GM12878 (cell line): ENCODE measurements around the gene TNFSF4. TPM values are rescaled to one million over a fixed set of nuclear protein-coding genes. Genes with fewer than 3 reads are reported as not detected.

Experiments used
- ATAC-seq: fragments of 200-7000 bp; cut with Tn5 transposase; 3 replicates; pipeline ENCODE4 v1.9.1; 2020; ENCODE audit warnings: mild to moderate bottlenecking, moderate library complexity
- BruUV-seq: library from RNA; stranded (reverse); fragments of 400-500 nt; replicated peaks from 2 replicates; lab custom pipeline; 2021; lab: Mats Ljungman, UMichigan
- CTCF ChIA-PET: fragments of 300-600 bp; sonication (Branson Sonifier 250); formaldehyde crosslinking; extraction: SDS; loops from one replicate; lab custom pipeline; 2021; ENCODE audit warnings: inconsistent platforms; lab: Yijun Ruan, JAX
- POLR2A ChIA-PET: fragments of 350-600 bp; formaldehyde crosslinking; extraction: SDS; loops from one replicate; lab custom pipeline; 2021; ENCODE audit warnings: inconsistent platforms; lab: Charles Lee
- RAD21 ChIA-PET: fragments of 300-600 bp; sonication (Branson Sonifier 250); formaldehyde crosslinking; loops from one replicate; lab custom pipeline; 2023; ENCODE audit warnings: antibody characterized with exemption; ENCODE audit not compliant: unreplicated experiment; lab: Charles Lee
- SMC1A ChIA-PET: fragments of 300-600 bp; sonication (Branson Sonifier 250); formaldehyde crosslinking; loops from one replicate; lab custom pipeline; 2023; ENCODE audit not compliant: unreplicated experiment, uncharacterized antibody; lab: Charles Lee
- DNase-seq: peaks from one replicate; pipeline ENCODE4 v3.0.0-alpha.2; 2011; ENCODE audit warnings: low read depth, low spot score
- FAIRE-seq: peaks from 3 replicates; lab custom pipeline; 2011; peaks lifted over from hg19 to GRCh38; lab: Jason Lieb, UNC
- H2AFZ ChIP-seq: 2 replicates; pipeline ENCODE4 v1.6.0; 2011; ENCODE audit warnings: low read depth, low read length, control low read depth; ENCODE audit not compliant: control insufficient read depth
- H3K27ac ChIP-seq: 2 replicates; pipeline ENCODE4 v1.5.1; 2011; ENCODE audit warnings: control low read depth; ENCODE audit not compliant: control insufficient read depth, insufficient read depth
- H3K27me3 ChIP-seq, 2 experiments: replicated peaks in 1 of 2; 2 replicates each; pipeline versions ENCODE4 v1.6.0 to v1.6.1; 2011; ENCODE audit warnings: low read length in 1 of 2; ENCODE audit not compliant: control insufficient read depth in 2 of 2, insufficient read depth in 2 of 2
- H3K36me3 ChIP-seq, 2 experiments: 2 replicates each; pipeline ENCODE4 v1.5.1; 2011; ENCODE audit warnings: low read length in 1 of 2; ENCODE audit not compliant: control insufficient read depth in 2 of 2, insufficient read depth in 2 of 2
- H3K4me1 ChIP-seq: 2 replicates; pipeline ENCODE4 v1.6.1; 2011; ENCODE audit warnings: mild to moderate bottlenecking, low read length, moderate library complexity, mixed read lengths; ENCODE audit not compliant: control insufficient read depth, insufficient read depth
- H3K4me2 ChIP-seq: 2 replicates; pipeline ENCODE4 v1.6.0; 2011; ENCODE audit warnings: control low read depth; ENCODE audit not compliant: control insufficient read depth, insufficient read depth
- H3K4me3 ChIP-seq: fragments of 200-600 bp; sonication (generic); 2 replicates; pipeline ENCODE4 v1.5.1; 2016
- H3K79me2 ChIP-seq: 2 replicates; pipeline ENCODE4 v1.6.0; 2011; ENCODE audit warnings: low read length; ENCODE audit not compliant: control insufficient read depth, insufficient read depth
- H3K9ac ChIP-seq: 2 replicates; pipeline ENCODE4 v1.8.0; 2011; ENCODE audit warnings: low read length, control low read depth, mixed read lengths; ENCODE audit not compliant: control insufficient read depth, insufficient read depth
- H3K9me3 ChIP-seq: replicated peaks from 3 replicates; pipeline ENCODE4 v1.5.1; 2011; ENCODE audit warnings: mild to moderate bottlenecking, low read length; ENCODE audit not compliant: control insufficient read depth, insufficient read depth
- H4K20me1 ChIP-seq: 2 replicates; pipeline ENCODE4 v1.6.0; 2011; ENCODE audit not compliant: control insufficient read depth, insufficient read depth
- BACH1 ChIP-seq: fragments of 450-650 bp; IDR thresholded peaks from 2 replicates; pipeline ENCODE4 v1.6.1; 2017; ENCODE audit warnings: mild to moderate bottlenecking, borderline replicate concordance
- BMI1 ChIP-seq: fragments of 450-650 bp; IDR thresholded peaks from 2 replicates; pipeline ENCODE4 v1.6.1; 2016; ENCODE audit warnings: mild to moderate bottlenecking, moderate library complexity, borderline replicate concordance
- CREB1 ChIP-seq: IDR thresholded peaks from 2 replicates; pipeline ENCODE4 v1.6.1; 2012; ENCODE audit warnings: low read depth, mild to moderate bottlenecking, inconsistent platforms
- DPF2 ChIP-seq: fragments of 450-650 bp; IDR thresholded peaks from 2 replicates; pipeline ENCODE4 v1.6.1; 2017; ENCODE audit warnings: mild to moderate bottlenecking
- HCFC1 ChIP-seq: fragments of 150-350 bp; IDR thresholded peaks from 2 replicates; pipeline ENCODE4 v1.6.1; 2014; ENCODE audit warnings: low read length
- IRF3 ChIP-seq: fragments of 450-650 bp; IDR thresholded peaks from 2 replicates; pipeline ENCODE4 v1.6.1; 2014; ENCODE audit warnings: mild to moderate bottlenecking
- KLF5 ChIP-seq: fragments of 450-650 bp; IDR thresholded peaks from 2 replicates; pipeline ENCODE4 v1.6.1; 2014; ENCODE audit warnings: mild to moderate bottlenecking; ENCODE audit not compliant: partially characterized antibody
- MTA2 ChIP-seq: fragments of 450-650 bp; IDR thresholded peaks from 2 replicates; pipeline ENCODE4 v1.6.1; 2016; ENCODE audit warnings: low read depth, mild to moderate bottlenecking, moderate library complexity
- MYC ChIP-seq: IDR thresholded peaks from 2 replicates; pipeline ENCODE4 v1.6.1; 2011; ENCODE audit warnings: mild to moderate bottlenecking, low read length, moderate library complexity, inconsistent platforms; ENCODE audit not compliant: insufficient read depth, insufficient replicate concordance, insufficient read length, severe bottlenecking
- NBN ChIP-seq: fragments of 450-650 bp; IDR thresholded peaks from 2 replicates; pipeline ENCODE4 v1.6.1; 2016
- NFIC ChIP-seq: IDR thresholded peaks from 2 replicates; pipeline ENCODE4 v1.6.1; 2012; ENCODE audit warnings: low read depth, mild to moderate bottlenecking, inconsistent platforms, low read length, moderate library complexity
- RB1 ChIP-seq: fragments of 450-650 bp; formaldehyde crosslinking; IDR thresholded peaks from 2 replicates; pipeline ENCODE4 v1.6.1; 2017; ENCODE audit warnings: mild to moderate bottlenecking, borderline replicate concordance
- RELB ChIP-seq: fragments of 450-650 bp; IDR thresholded peaks from 2 replicates; pipeline ENCODE4 v1.6.1; 2017; ENCODE audit warnings: low read depth, mild to moderate bottlenecking, moderate library complexity
- SMAD1 ChIP-seq: fragments of 450-650 bp; IDR thresholded peaks from 2 replicates; pipeline ENCODE4 v1.6.1; 2018; ENCODE audit warnings: mild to moderate bottlenecking, low read depth; ENCODE audit not compliant: partially characterized antibody
- SMAD5 ChIP-seq: IDR thresholded peaks from 2 replicates; pipeline ENCODE4 v1.6.1; 2016; ENCODE audit warnings: antibody characterized with exemption, low read depth
- SP1 ChIP-seq: IDR thresholded peaks from one replicate; pipeline ENCODE4 v1.6.1; 2011; ENCODE audit warnings: low read depth, low read length
- SPI1 ChIP-seq: IDR thresholded peaks from 2 replicates; pipeline ENCODE4 v1.6.1; 2011; ENCODE audit warnings: low read depth, mild to moderate bottlenecking, low read length, moderate library complexity, borderline replicate concordance; ENCODE audit not compliant: insufficient read depth
- TAF1 ChIP-seq: IDR thresholded peaks from 2 replicates; pipeline ENCODE4 v1.6.1; 2011; ENCODE audit warnings: mild to moderate bottlenecking, low read depth, low read length, borderline replicate concordance
- YY1 ChIP-seq: IDR thresholded peaks from 2 replicates; pipeline ENCODE4 v1.6.1; 2011; ENCODE audit warnings: low read depth, mild to moderate bottlenecking, low read length
- WGBS: methylation state at CpG from one replicate; pipeline ENCODE4 v1.1.6; 2016; ENCODE audit warnings: low lambda C conversion rate; ENCODE audit not compliant: insufficient replicate concordance, insufficient coverage; ENCODE audit errors: missing lambda C conversion rate; 5-methylcytosine and 5-hydroxymethylcytosine counted together
- in situ Hi-C: fragments of 300-500 bp; cut with MboI; formaldehyde crosslinking; loops from 9 replicates; pipeline ENCODE4 v1.14.3; 2018; ENCODE audit warnings: mixed read lengths
- intact Hi-C: fragments of 100-400 bp; cut with micrococcal nuclease; formaldehyde crosslinking; loops from one replicate; pipeline ENCODE4 v1.14.2; 2022; ENCODE audit not compliant: unreplicated experiment
- polyA plus RNA-seq, 11 experiments: library from polyadenylated mRNA; depleted of rRNA in 4 of 11; unstranded in 6 of 11; stranded (reverse) in 5 of 11; fragments of >200 nt; fragmentation: Nextera tagmentation in 4 of 11; fragmentation: Illumina TruSeq in 1 of 11; extraction: Ambion mirVana in 4 of 11; extraction: Trizol in 1 of 11; gene quantifications; 1 replicate in 1 of 11; 2 replicates in 10 of 11; pipeline versions ENCODE4 v1.2.1 to v1.2.3, GENCODE V29; 2011 to 2016; ENCODE audit warnings: inconsistent platforms in 2 of 11, missing spikeins in 2 of 11, low read depth in 1 of 11
- total RNA-seq, 4 experiments: library from RNA; depleted of rRNA in 3 of 4; stranded (reverse); fragments of >200 nt in 3 of 4; fragmentation: Illumina TruSeq in 1 of 4; extraction: Trizol in 1 of 4; gene quantifications; 2 replicates each; pipeline versions ENCODE4 v1.2.1 to v1.2.3, GENCODE V29; 2013 to 2021
- TF ChIP-seq, protein P1 (sequence below): IDR thresholded peaks from 2 replicates; pipeline ENCODE4 v1.6.1; 2012; ENCODE audit warnings: low read depth, low read length, improper control_type of control experiment

TNFSF4 gene
- total and polyA plus RNA-seq, 10 of the 15 experiments (the other 5 are each of a cell fraction or from before 2014, with no cell fraction given) = 8.1 to 31.0 (median 12.9) TPM

DNA sequence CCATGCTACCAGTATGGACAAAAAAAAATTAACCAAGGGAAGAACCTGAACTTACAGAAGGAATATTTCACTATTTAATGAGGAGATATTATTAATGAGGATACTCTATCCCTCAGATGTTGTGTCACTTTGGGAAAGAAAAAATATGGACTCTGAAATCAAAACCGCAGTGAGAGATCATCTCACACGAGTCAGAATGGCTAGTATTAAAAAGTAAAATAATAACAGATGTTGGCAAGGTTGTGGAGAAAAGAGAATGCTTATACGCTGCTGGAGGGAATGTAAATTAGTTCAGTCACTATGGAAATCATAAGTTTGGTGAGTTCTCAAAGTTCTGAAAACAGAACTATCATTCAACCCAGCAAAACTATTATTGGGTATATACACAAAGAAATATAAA is 30.9 kb downstream of the TNFSF4 start (continued):
- TF ChIP-seq BMI1 (no peak), KLF5 (no peak), DPF2 (no peak), SMAD1 (no peak), RELB (no peak)

- no peak for TF ChIP-seq SP1
- TF ChIP-seq MTA2 = no peak
- no peak for TF ChIP-seq HCFC1
- no peak for TF ChIP-seq CREB1
- TF ChIP-seq SPI1 = no peak
- TF ChIP-seq TAF1 = no peak
- TF ChIP-seq, protein P1, sequence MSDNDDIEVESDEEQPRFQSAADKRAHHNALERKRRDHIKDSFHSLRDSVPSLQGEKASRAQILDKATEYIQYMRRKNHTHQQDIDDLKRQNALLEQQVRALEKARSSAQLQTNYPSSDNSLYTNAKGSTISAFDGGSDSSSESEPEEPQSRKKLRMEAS = no peak
- no peak for TF ChIP-seq NBN
- TF ChIP-seq IRF3 = no peak
- TF ChIP-seq MYC = no peak
- TF ChIP-seq BACH1 = no peak
- no peak for TF ChIP-seq YY1
- no peak for TF ChIP-seq NFIC
- no peak for TF ChIP-seq SMAD5
- no peak for TF ChIP-seq RB1
- RAD21 ChIA-PET = no interaction called here
- no peaks in the 10 kb centered on the region for H3K27me3 ChIP-seq
- no peak for ATAC-seq
- H4K20me1 ChIP-seq = no peaks in the 10 kb centered on the region
- H3K4me3 ChIP-seq = no peak overlapping the region
- CTCF ChIA-PET = interaction anchor here (1.0 kb wide), 1 partner anchor 27 kb away, joined by 3 read pairs; no protein-coding TSS in a partner anchor
- no peak overlapping the region for H3K9ac ChIP-seq
- intact Hi-C loops (no loop called here), in situ Hi-C loops (no loop called here)
- WGBS = 75% methylated on average over 2 of the region's 2 CpGs
- no peak overlapping the region for H3K4me2 ChIP-seq
- no TSS peak for BruUV-seq
- SMC1A ChIA-PET = no interaction called here
- H3K79me2 ChIP-seq = no peaks in the 10 kb centered on the region
- no peak overlapping the region for H3K27ac ChIP-seq
- H2AFZ ChIP-seq = no peak overlapping the region
- no peak for DNase-seq
- peaks cover 10% of the 10 kb centered on the region; the same call in 2 of the 3 replicates for H3K9me3 ChIP-seq
- no peaks in the 10 kb centered on the region for H3K36me3 ChIP-seq
- FAIRE-seq = no peak
- POLR2A ChIA-PET = no interaction called here
- H3K4me1 ChIP-seq = no peaks in the 10 kb centered on the region
Observed at GRCh38 chr1:173175514-173176145, 31.5 kb downstream of the TNFSF4 start.
